Activated CD4-positive, alpha-beta T cell treated with anti-CD3 and anti-CD28 coated beads, Interleukin-2, Interleukin-6, amounts not matched to agents 100 ng/mL and 50 ng/mL, durations not matched to agents 16 hours and 8 hours (primary cell): ENCODE results near the gene RDH14.

Source experiments
- DNase-seq: peaks from one replicate; pipeline ENCODE4 v3.0.0-alpha.2; 2020

The RDH14 gene

GRCh38 chr2:18560031-18560796 is at the start of gene RDH14:
TSS of gene RDH14 (minus strand) at chr2:18560653. CDS start at chr2:18560572, 81 bp downstream.
- peak; percentile 94 for DNase-seq

GRCh38 chr2:18610090-18610489 is 49.6 kb upstream of the RDH14 start:
- DNase-seq, result no peak

GRCh38 chr2:18605115-18605514 is 44.7 kb upstream of the RDH14 start:
- peak; percentile 8 for DNase-seq

- no peak for DNase-seq
Observed at GRCh38 chr2:18604531-18604885, 44.1 kb upstream of the RDH14 start.

GRCh38 chr2:18603854-18604530 is 43.5 kb upstream of the RDH14 start:
- no peak for DNase-seq

- no peak for DNase-seq
Observed at GRCh38 chr2:18602298-18602697, 41.8 kb upstream of the RDH14 start.

- no peak for DNase-seq
Observed at GRCh38 chr2:18600255-18600613, 39.8 kb upstream of the RDH14 start.

- no peak for DNase-seq
Observed at GRCh38 chr2:18599509-18600254, 39.2 kb upstream of the RDH14 start.

- no peak for DNase-seq
Observed at GRCh38 chr2:18598848-18599484, 38.5 kb upstream of the RDH14 start.

GRCh38 chr2:18597618-18598017 is 37.2 kb upstream of the RDH14 start:
- DNase-seq, result no peak

- no peak for DNase-seq
Observed at GRCh38 chr2:18596993-18597392, 36.5 kb upstream of the RDH14 start.

- DNase-seq, result no peak
Observed at GRCh38 chr2:18593496-18593895, 33.0 kb upstream of the RDH14 start.

GRCh38 chr2:18592372-18592771 is 31.9 kb upstream of the RDH14 start:
- no peak for DNase-seq

- DNase-seq, result no peak
Observed at GRCh38 chr2:18589354-18589753, 28.9 kb upstream of the RDH14 start, which contains the start of gene NT5C1B. TSS of gene NT5C1B (minus strand) at chr2:18589569. CDS start at chr2:18589468, 101 bp downstream.

GRCh38 chr2:18588802-18589201 is 28.3 kb upstream of the RDH14 start:
- DNase-seq, result no peak

GRCh38 chr2:18588049-18588448 is 27.6 kb upstream of the RDH14 start:
- no peak for DNase-seq

GRCh38 chr2:18585526-18585925 is 25.1 kb upstream of the RDH14 start:
- no peak for DNase-seq

- DNase-seq, result no peak
Observed at GRCh38 chr2:18584608-18584954, 24.1 kb upstream of the RDH14 start.

- DNase-seq, result no peak
Observed at GRCh38 chr2:18583905-18584607, 23.6 kb upstream of the RDH14 start.

- DNase-seq, result no peak
Observed at GRCh38 chr2:18580606-18581005, 20.2 kb upstream of the RDH14 start.

- no peak for DNase-seq
Observed at GRCh38 chr2:18578033-18578432, 17.6 kb upstream of the RDH14 start.

GRCh38 chr2:18566145-18566769 is 5.8 kb upstream of the RDH14 start:
- no peak for DNase-seq

GRCh38 chr2:18560797-18561085 is 288 bp upstream of the RDH14 start:
- no peak for DNase-seq
